NCI-H1436 treated with DMSO at 0.1 percent for 48 hours (cell line): ENCODE results near the gene HSPA8.
"Not testable (repeated sequence)": the region's sequence is repeated elsewhere in the genome, so short reads cannot be mapped to it uniquely, and the experiment has no call there.

Source experiments
- DNase-seq: peaks from one replicate; lab custom pipeline; 2025; lab: John Stamatoyannopoulos, UW

Gene HSPA8

GRCh38 chr11:123072332-123072761, 10.4 kb upstream of the HSPA8 start:
- no peak for DNase-seq

GRCh38 chr11:123069908-123070821, 8.2 kb upstream of the HSPA8 start:
- DNase-seq = no peak

- no peak for DNase-seq
These were observed 3.7 kb upstream of the HSPA8 start for GRCh38 chr11:123065621-123066020.

- no peak for DNase-seq
These were observed 2.1 kb upstream of the HSPA8 start for GRCh38 chr11:123063826-123064657.

- DNase-seq = no peak
These were observed 1.2 kb upstream of the HSPA8 start for GRCh38 chr11:123062892-123063825.

- peak; percentile 93 for DNase-seq
These were observed 389 bp upstream of the HSPA8 start for GRCh38 chr11:123062158-123062891.

GRCh38 chr11:123060277-123061000, 1.5 kb downstream of the HSPA8 start:
- no peak for DNase-seq

- DNase-seq = not testable (repeated sequence)
These were observed 2.7 kb downstream of the HSPA8 start for GRCh38 chr11:123059041-123059920.

GRCh38 chr11:123057661-123058305, 4.2 kb downstream of the HSPA8 start:
- DNase-seq = no peak

GRCh38 chr11:123056835-123057491, 5.0 kb downstream of the HSPA8 start:
- no peak for DNase-seq

GRCh38 chr11:123055191-123055901, 6.6 kb downstream of the HSPA8 start:
- DNase-seq = no peak

GRCh38 chr11:123054301-123055065, 7.5 kb downstream of the HSPA8 start:
- peak; percentile 66 for DNase-seq

- DNase-seq = no peak
These were observed 8.8 kb downstream of the HSPA8 start for GRCh38 chr11:123052901-123053721.

- no peak for DNase-seq
These were observed 10.3 kb downstream of the HSPA8 start for GRCh38 chr11:123051634-123052033.

- no peak for DNase-seq
These were observed 10.8 kb downstream of the HSPA8 start for GRCh38 chr11:123051146-123051545.

- no peak for DNase-seq
These were observed 14.0 kb downstream of the HSPA8 start for GRCh38 chr11:123047947-123048293.
